ENCODE results near the gene ST8SIA6.
"Not testable (repeated sequence)": the region's sequence is repeated elsewhere in the genome, so short reads cannot be mapped to it uniquely, and the experiment has no call there.

Gene ST8SIA6

GRCh38 chr10:17427201-17427600, 27.2 kb downstream of the ST8SIA6 start:
- peak; percentile 32 for DNase-seq (ENCODE audit: low spot score)

DNA sequence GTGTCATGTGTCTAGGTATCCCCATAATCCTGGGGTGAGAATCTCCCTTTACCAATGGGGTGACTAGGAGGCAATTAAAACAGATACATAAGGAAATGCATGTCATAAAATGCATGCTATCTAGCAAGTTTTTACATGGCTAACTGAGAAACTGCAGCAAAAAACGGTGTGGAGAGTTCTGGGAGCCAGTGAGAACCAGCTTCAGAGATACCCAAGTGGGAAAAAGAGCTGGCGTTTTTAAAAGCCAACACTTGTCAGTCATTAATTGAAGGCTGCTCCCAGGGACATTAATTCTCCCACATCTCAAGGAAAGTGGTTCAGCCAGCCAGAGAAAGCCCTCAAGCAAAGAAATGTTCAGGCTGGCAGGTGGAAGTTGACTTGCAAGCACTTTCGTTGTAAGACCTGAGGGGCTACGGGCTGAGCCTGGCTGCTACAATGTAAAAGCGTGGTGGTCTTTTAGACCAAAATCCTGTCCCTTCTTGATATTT, 28.1 kb downstream of the ST8SIA6 start:
- DNase-seq (ENCODE audit: low spot score) = no peak

GRCh38 chr10:17425584-17426262, 28.7 kb downstream of the ST8SIA6 start:
- DNase-seq (ENCODE audit: low spot score) = peak; percentile 80

DNA sequence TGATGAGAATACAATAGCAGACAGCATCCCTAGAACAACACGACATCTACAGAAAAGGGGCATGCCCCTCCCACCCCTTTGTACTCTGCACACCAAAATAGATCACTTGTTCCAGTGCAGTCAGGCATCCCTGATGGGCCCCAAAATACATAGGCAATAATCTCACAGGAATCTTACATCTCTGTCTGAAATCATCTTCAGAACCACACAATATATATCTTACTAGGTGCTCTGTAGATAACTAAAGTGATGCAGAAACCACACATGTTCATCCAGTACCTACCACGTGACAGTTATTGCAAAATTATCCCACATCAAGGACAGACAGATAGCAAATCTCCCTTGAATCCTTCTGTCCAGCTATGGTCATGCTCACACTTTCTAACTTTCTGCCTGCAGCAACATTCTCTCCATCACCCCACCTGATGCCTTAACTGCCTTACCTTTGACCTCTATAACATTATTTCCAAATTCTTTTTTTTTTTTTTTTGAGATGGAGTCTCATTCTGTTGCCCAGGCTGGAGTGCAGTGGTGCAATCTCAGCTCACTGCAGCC, 30.7 kb downstream of the ST8SIA6 start:
- no peak for DNase-seq (ENCODE audit: low spot score)

DNA sequence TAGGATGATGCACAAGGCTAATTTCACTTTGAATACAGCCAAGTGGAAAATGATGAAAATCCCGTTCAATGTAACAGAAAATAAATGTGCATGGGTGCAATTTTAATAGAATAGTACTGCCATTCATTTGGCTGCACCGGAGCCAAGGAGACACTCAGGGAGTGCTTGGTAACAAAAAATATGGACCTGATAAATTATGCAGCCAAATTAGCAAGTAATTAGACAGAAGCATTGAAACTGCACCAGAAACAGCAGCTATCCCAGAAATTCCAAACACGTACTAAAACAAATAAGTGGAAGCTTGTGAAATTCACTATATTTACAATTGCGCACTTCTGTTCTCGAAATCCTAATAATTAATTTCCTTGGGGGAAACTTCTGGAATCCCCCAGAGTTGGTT, 31.5 kb downstream of the ST8SIA6 start:
- DNase-seq (ENCODE audit: low spot score) = no peak

DNA sequence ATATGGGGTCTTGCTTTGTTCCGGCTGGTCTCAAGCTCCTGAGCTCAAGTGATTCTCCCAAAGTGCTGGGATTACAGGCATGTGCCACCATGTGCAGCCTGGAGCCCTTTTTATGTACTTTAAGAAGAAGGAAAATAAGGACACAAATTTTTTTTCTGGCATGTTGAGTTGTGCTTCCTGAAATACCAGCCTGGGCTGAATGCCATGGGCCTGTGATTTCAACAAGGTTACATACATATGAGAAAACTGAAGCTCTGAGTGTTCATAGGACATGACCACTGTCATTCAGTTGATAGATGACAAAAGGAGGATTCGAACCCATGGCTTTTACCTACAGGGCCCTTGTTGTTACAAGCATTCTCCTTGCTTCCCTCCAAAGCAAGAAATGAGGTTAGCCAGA, 36.1 kb downstream of the ST8SIA6 start:
- DNase-seq (ENCODE audit: low spot score) = no peak

DNA sequence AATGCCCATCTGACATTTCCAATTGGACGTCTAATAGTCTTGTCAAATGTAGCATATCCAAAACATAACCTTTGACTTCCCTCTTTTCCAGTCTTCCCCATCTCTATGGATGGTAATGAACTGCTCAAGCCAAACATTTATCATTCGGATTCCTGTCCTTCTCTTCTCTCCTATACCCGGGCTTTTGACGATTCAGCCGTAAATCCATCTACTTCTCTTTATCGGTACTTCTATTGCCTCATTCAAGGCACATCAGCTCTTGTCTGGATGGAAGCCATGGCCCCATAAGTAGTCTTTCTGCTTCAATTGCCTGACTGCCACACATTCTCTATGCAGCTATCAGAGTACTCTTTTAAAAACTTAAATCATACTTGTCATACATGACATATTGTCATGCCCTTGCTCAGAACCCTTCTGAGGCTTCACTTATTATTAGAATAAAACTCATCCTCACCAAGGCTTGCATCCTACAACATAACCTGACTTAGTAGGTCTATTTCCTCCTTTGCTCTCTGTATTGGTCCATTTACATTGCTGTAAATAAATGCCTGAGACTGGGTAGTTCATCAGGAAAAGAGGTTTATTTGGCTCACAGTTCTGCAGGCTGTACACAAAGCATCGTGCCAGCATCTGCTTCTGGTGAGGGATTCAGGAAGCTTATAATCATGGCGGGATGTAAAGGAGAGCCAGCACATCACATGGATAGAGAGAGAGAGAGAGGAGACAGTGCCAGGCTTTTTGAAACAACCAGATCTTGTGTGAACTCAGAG, 37.8 kb downstream of the ST8SIA6 start:
- no peak for DNase-seq (ENCODE audit: low spot score)

DNA sequence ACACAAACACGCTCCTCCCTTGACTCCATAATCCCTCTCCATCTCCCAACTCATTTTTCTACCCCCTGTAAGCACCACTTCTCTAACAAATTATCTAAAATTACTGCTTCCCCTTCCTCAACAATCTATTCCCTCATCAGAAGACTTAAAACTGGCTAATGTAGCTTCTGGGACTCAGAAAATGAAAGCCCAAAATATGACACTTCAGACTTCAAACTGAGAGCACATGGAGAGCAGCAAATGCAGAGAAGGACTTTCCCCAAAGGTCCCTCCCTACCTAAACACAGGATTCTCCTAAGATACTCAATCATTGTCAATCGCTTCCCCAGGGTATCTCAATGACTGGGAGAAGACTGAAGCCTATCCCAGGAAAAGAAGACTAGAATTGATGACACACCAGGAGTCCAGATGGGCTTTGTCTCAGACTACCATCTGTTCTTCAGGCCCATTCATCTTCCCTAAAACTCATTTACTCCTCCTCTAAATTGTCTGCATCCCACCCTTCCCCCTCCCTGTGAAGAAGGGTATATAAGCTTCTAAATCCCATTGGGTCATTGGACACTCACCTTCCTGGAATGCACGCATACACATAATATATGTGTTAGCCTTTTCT, 39.2 kb downstream of the ST8SIA6 start:
- no peak for DNase-seq (ENCODE audit: low spot score)

DNA sequence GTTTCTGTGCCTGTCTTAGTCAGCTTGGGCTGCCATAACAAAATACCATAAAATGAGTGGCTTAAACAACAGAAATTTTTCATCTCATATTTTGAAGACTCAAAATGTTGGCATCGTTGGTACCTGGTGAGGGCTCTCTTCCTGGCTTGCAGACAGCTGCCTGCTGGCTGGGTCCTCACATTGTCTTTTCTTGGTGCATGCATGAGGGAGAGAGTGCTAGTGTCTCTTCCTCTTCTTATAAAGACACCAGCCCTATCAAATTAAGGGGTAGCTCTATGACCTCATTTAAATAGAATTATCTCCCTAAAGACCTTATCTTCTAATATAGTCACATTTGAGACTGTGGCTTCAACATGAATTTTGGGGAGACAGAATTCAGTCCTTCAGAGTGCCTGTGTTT, 39.9 kb downstream of the ST8SIA6 start:
- no peak for DNase-seq (ENCODE audit: low spot score)

DNA sequence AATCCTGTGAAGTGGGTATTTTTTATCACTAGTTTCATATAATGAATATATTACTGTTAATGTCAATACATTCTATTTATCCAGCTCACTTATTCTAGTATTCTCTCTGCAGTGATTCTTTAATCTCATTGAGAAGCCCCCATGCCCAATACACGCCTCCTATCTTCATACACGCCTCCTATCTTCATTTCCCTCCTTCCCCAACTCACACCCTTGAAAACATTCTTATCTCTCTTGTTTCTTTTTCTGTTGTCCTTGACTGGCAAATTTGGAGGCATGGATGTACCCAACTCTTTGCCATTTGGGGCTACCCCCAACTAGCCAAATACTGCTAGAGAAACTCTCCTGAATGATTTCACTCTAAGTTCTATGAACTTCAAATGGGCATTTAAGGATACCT, 40.5 kb downstream of the ST8SIA6 start:
- DNase-seq (ENCODE audit: low spot score) = no peak

DNA sequence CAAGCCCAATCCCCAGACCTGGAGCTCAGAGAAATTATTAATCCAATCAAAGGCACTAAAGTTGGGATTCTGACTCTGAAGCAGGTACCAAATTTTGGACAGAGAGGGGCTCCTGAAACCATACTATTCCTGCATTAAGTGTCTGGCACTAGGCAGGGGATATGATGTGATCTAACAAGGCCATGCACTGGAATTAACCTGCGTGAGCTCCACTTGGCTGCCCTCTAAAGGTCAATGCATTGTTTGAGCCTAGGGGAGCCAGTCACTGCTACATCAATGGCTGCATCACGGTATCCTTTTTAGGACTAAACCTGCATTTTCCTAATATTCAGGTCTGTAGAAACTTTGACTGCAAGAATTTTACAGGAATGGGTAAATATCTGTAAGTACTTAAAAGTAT, 42.1 kb downstream of the ST8SIA6 start:
- peak; percentile 31 for DNase-seq (ENCODE audit: low spot score)

- DNase-seq (ENCODE audit: low spot score) = no peak
These were observed 43.5 kb downstream of the ST8SIA6 start for GRCh38 chr10:17410907-17411306.

DNA sequence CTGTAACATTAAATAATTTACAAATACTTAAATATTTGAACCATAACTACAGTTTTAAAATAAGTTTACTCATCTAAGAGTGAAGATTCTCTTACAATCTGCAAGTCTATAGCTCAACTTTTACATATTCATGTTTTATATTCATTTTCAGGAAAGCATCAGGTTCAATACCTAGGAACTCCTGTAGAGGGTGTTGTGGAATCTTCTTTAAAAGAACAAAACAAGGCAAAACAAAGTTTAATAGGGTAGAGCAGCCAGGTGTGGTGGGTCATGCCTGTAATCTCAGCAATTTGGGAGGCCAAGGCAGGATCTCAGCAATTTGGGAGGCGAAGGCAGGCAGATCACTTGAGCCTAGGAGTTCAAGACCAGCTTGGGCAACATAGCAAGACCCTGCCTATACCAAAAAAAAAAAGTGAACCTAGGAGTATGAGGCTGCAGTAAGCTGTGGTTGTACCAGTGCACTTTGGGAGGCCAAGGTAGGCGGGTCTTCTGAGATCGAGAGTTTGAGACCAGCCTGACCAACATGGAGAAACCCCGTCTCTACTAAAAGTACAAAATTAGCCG, 45.1 kb downstream of the ST8SIA6 start:
- peak; percentile 62 for DNase-seq (ENCODE audit: low spot score)

DNA sequence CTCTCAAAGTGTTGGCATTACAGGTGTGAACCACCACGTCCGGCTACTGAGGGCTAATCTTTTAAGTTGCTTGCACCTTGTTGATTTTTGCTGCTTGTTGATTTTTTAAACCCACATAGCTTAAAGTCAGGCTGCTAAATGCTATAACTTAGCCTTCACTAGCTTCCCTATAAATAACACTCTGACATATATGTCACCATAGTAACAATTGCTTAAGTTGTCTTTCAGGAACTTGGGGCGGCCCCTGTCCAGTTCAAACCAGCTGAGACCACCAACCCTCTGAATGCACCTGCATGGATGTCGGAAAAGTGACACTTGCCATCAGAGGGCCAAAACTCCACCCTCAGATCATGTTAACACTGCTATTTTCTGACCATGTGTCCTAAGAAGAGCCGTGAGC, 47.3 kb downstream of the ST8SIA6 start:
- no peak for DNase-seq (ENCODE audit: low spot score)

DNA sequence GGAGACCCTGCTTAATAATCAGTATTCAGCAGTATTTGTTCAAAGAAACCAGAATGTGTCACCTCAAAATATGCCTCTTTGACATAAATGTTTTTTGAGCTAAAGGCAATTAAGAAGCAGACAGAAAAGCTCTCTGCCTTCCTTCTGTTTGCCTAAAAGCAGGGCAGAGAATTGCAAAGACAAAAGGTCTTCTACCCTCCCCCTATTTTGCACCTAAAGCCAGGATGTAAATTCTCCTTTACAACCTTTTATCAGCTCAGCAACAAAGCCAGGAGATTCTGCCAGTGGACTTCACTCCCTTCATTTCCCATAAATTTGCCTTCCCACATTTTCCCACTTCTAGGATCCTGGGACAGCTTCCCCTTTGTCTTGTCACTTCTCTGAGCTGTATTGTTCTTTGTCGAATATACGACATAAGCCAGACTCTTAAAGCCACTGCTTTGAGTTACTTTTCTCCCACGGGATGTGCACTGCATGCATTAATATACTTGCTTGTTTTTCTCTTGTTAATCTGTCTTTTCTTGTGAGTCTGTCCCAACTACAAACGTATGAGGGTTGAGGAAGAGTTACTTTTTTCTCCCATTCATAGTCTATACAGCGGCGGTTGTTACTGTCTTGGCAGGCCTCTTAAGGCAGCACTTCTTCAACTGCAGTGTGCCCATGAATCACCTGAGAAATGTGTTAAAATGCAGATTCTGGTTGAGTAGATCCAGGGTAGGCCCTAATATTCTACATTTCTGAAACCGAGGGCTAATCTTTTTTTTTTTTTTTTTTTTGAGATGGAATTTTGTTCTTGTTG, 48.2 kb downstream of the ST8SIA6 start:
- no peak for DNase-seq (ENCODE audit: low spot score)

GRCh38 chr10:17403161-17403560, 51.2 kb downstream of the ST8SIA6 start:
- no peak for DNase-seq (ENCODE audit: low spot score)

GRCh38 chr10:17402040-17402439, 52.4 kb downstream of the ST8SIA6 start:
- DNase-seq (ENCODE audit: low spot score) = not testable (repeated sequence)

DNA sequence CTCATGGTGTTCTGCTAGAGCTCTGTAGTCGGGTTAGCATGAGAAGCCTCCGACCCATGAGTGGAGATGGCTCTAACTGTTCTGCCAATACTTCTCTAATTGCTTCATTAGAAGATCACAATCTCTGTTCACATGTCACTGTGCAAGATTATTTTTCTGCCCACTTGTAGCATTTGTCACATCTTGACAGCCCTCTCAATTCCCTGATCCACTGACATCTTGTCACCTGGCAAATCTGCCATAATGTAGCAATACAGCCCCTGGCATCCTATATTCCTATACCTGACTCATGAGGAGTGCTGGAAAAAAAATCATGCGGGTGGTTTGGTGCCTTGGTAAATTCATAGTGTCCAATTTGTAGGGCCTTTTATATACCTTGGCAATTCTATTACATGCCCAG, 58.4 kb downstream of the ST8SIA6 start:
- no peak for DNase-seq (ENCODE audit: low spot score)

DNA sequence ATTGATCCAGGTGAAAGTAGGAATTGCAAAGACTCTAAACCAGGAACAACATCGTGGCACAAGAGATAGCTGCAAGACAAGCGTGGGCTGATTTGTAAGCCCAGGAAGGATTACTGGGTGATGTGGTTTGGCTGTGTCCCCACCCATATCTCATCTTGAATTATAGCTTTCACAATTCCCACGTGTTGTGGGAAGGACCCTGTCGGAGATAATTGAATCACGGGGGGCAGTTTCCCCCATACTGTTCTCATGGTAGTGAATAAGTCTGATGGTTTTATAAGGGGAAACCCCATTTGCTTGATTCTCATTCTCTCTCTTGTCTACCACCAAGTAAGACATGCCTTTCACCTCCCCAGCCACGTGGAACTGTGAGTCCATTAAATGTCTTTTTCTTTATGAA, 59.5 kb downstream of the ST8SIA6 start:
- DNase-seq (ENCODE audit: low spot score) = no peak

GRCh38 chr10:17387861-17388503, 66.4 kb downstream of the ST8SIA6 start:
- DNase-seq (ENCODE audit: low spot score) = no peak

GRCh38 chr10:17386616-17387075, 67.7 kb downstream of the ST8SIA6 start:
- no peak for DNase-seq (ENCODE audit: low spot score)
